D721Med (cell line): Measurements from ENCODE around the gene AGAP1.

Experiments used
- DNase-seq: peaks from one replicate; pipeline ENCODE4 v3.0.0; 2011; ENCODE audit warnings: low spot score; ENCODE audit not compliant: insufficient read length
- FAIRE-seq: peaks from 2 replicates; lab custom pipeline; 2011; peaks lifted over from hg19 to GRCh38; lab: Jason Lieb, UNC
- TF ChIP-seq, protein P1 (sequence below): IDR thresholded peaks from 2 replicates; pipeline ENCODE4 v1.5.1; 2012; ENCODE audit warnings: mild to moderate bottlenecking, control low read depth; ENCODE audit not compliant: insufficient read depth; ENCODE audit errors: missing control alignments

The AGAP1 gene

DNA sequence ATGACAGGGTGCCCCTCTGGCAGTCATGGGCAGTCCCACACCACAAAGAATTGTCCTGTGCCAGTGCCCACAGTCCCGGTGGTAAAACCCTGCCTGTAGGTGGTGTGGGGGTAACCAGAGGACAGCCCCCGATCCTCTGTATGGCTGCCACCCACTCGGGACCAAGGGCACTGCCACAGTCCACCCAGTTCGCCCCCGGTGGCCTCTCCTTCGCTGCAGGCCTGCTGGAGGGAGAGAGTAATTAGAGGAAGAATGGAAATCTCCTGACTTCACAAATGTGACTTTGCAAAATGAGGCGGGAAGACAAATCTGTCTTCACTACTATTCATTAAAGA lies 663.0 kb downstream of the AGAP1 start:
- TF ChIP-seq, protein P1, sequence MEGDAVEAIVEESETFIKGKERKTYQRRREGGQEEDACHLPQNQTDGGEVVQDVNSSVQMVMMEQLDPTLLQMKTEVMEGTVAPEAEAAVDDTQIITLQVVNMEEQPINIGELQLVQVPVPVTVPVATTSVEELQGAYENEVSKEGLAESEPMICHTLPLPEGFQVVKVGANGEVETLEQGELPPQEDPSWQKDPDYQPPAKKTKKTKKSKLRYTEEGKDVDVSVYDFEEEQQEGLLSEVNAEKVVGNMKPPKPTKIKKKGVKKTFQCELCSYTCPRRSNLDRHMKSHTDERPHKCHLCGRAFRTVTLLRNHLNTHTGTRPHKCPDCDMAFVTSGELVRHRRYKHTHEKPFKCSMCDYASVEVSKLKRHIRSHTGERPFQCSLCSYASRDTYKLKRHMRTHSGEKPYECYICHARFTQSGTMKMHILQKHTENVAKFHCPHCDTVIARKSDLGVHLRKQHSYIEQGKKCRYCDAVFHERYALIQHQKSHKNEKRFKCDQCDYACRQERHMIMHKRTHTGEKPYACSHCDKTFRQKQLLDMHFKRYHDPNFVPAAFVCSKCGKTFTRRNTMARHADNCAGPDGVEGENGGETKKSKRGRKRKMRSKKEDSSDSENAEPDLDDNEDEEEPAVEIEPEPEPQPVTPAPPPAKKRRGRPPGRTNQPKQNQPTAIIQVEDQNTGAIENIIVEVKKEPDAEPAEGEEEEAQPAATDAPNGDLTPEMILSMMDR = no peak
- DNase-seq (no peak), FAIRE-seq (no peak)

DNA sequence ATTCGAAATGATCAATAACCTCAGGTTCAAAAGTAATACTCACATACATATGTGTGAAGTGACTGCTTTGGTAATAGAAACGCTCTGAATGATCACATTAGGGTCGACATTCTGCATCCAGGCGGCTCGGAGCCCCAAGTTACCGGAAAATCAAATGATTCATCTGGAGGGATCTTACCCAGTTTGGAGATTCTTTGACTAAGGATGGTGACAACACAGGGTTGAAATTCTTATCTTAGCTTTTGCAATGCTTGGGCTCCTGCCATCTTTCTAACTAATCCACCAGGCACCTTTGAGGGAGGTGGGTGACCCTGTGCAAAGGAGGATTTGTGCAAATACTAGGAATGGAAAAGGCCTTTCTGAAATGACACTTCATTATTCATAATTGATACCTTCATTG lies 663.5 kb downstream of the AGAP1 start:
- no peak for FAIRE-seq
- no peak for DNase-seq
- TF ChIP-seq, protein P1 = no peak

DNA sequence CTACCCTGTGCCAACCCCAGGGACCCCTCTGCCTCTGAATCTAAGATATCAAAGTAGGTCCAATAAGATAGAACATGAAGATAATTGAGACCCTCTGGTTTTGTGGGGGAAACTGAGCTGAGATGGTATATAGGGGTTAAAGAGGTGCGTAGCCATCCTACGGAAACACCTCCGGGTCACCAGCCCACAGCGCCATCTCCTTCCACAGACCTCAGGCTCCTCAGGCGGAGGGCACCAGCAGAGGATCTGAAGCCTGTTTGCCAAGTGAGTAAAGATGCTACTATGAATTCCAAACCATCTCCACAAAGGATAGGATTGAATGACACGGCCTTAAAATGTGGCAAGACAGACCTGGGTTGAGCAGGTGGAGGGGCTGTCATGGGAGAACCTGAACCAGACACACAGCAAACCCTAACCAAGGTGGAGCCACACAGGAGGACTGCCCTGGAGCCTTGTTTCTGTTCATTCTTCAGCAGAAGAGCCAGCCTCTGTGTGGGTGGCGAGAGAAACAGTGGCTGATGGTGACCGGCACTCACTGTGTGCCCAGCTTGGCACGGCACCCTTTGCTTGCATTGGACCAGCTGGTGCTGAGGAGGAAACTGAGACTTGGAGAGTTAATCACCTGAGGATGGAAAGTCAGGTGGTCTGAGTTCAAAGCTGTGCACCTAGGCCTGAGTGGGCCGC lies 664.1 kb downstream of the AGAP1 start:
- TF ChIP-seq, protein P1 = no peak
- FAIRE-seq (no peak), DNase-seq (no peak)

DNA sequence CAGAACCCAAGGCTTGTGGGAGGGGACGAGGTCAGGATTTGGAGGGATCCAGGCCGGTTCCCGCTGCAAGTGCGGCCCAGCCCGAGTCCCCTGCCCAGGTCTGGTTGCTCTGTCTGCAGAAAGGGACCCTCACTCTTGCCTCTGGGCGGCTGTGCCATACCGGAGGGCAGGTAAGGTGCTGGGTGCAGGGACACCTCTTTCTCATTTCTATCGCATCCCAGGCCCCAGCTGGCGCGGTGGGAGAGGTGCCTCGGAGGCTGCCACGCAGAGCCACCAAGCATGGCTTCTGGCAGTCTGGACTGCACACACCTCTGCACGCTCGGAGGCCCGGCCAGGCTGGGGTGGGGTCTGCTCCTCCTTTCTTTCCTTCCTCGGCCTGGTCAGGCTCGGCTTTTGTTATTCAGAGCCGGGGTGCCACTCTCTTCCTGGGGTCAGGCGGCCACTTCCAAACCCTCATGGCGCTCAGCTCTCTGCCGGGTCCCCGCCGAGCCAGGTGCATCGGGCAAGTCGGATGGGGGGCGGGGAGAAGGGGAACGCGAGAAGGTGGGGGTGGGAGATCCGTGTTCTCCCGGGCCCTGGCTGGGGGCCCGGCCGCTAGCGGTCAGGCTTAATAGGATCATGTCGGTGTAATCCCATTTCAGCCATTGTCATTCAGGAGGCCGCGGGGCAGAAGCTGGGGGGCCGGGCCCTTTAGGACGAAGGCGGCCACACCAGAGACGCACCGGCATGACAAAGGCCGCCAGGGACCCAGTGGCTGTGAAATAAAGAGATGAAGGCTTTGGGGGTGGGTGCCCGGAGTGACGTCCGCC lies 665.3 kb downstream of the AGAP1 start:
- TF ChIP-seq, protein P1 = no peak
- no peak for DNase-seq
- FAIRE-seq = no peak

DNA sequence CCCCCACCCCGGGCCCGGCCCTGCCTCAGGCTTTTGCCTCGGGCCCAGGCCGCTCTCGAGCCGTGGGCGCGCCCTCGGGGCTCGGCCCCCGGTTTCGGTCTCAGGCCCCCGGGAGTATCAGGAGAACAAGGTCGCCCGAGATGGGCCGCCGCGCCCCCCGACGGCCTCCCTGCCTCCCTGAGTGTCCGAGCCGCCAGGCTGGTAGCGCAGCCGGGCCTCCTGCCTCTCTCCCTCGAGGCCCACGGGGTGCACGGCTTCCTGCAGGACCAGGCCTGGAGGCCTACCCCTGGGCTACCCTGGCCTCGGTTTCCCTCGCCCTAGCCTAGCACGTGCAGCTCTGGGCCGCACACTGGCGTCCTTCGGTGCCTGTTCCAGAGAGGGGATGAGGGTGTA lies 665.9 kb downstream of the AGAP1 start:
- no peak for FAIRE-seq
- TF ChIP-seq, protein P1 = no peak
- DNase-seq = peak; percentile 18

DNA sequence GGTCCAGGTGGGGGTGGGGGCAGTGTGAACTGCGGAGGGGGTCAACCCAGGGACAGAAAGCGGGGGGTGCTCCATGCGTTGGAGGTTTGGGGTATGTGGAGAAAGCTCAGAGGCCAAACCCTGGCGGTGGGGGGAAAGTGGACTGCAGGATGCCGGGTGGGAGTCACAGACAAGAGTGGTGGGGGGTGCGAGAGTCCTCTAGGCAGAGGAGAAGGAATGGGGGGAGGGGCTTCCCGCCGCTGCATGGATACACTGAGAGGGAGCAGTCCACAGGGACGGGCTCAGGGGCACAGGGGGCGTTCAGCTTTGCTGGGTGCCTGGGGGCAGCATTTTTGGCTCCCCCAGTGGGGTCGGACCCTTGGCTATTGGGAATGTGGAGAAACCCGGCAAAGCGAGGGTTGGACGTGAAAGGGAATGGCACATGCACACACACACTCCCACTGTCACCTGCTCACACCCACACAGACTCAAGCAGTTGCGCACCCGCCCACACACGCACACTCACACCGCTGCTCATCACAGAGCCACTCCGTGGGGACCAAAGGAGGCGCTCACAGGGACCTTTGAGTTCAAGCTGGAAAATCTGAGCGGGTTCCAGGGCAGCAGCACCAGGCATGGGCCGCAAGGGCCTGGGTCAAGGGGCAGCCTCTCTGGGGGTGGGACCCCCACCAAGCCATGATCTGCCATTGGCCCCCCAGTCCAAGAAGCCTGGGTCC lies 666.7 kb downstream of the AGAP1 start:
- TF ChIP-seq, protein P1 = no peak
- no peak for DNase-seq
- FAIRE-seq = no peak

DNA sequence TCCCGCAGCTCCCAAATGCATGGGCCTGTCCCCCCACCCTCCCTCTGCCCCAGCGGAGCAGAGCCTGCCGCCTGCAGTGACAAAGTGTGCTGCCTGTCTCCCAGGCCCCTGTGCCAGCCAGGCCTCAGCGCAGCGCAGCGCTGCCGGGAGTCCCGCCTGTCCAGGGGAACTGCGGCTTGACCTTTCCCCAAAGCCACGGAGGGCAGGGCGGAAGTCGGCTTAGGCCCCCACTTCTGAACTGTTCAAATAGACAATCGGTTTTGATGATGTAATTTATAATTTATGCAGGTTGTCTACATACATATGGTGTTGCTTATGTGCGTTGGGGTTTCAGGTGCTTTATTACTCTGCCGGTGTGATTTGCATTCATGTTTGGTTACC lies 667.2 kb downstream of the AGAP1 start:
- TF ChIP-seq, protein P1 = no peak
- FAIRE-seq (no peak), DNase-seq (no peak)
